Smooth muscle cell (in vitro differentiated cells): ENCODE measurements around the gene LCP2. TPM values are rescaled to one million over a fixed set of nuclear protein-coding genes. Genes with fewer than 3 reads are reported as not detected.

ENCODE experiments used
- DNase-seq: peaks from one replicate; lab custom pipeline; 2025; ENCODE audit not compliant: unreplicated experiment; lab: John Stamatoyannopoulos, UW
- H2AFZ ChIP-seq: fragments of 200-600 bp; sonication (generic); 2 replicates; pipeline ENCODE4 v1.6.0; 2016; ENCODE audit warnings: antibody characterized with exemption, low read depth, mild to moderate bottlenecking
- H3F3A ChIP-seq: fragments of 200-600 bp; sonication (generic); 2 replicates; pipeline ENCODE4 v1.6.0; 2017; ENCODE audit warnings: antibody characterized with exemption, low read depth
- H3K27ac ChIP-seq: fragments of 200-600 bp; sonication (generic); 2 replicates; pipeline ENCODE4 v1.5.1; 2016; ENCODE audit warnings: low read depth, mild to moderate bottlenecking
- H3K27me3 ChIP-seq: fragments of 200-600 bp; sonication (generic); 2 replicates; pipeline ENCODE4 v1.6.1; 2016; ENCODE audit warnings: low read depth, mild to moderate bottlenecking
- H3K36me3 ChIP-seq: fragments of 200-600 bp; sonication (generic); 2 replicates; pipeline ENCODE4 v1.5.1; 2016; ENCODE audit warnings: low read depth
- H3K4me1 ChIP-seq: fragments of 200-600 bp; sonication (generic); 2 replicates; pipeline ENCODE4 v1.5.1; 2016; ENCODE audit warnings: low read depth
- H3K4me2 ChIP-seq: fragments of 200-600 bp; sonication (generic); 2 replicates; pipeline ENCODE4 v1.6.0; 2016; ENCODE audit warnings: mild to moderate bottlenecking
- H3K4me3 ChIP-seq: fragments of 200-600 bp; sonication (generic); 2 replicates; pipeline ENCODE4 v1.5.1; 2016; ENCODE audit warnings: mild to moderate bottlenecking
- H3K79me2 ChIP-seq: fragments of 200-600 bp; sonication (generic); 2 replicates; pipeline ENCODE4 v1.6.0; 2016; ENCODE audit warnings: low read depth, mild to moderate bottlenecking
- H3K9ac ChIP-seq: fragments of 200-600 bp; sonication (generic); 2 replicates; pipeline ENCODE4 v1.6.0; 2016; ENCODE audit warnings: low read depth
- H3K9me3 ChIP-seq: fragments of 200-600 bp; sonication (generic); replicated peaks from 2 replicates; pipeline ENCODE4 v1.5.1; 2016; ENCODE audit warnings: low read depth
- H4K20me1 ChIP-seq: fragments of 200-600 bp; sonication (generic); 2 replicates; pipeline ENCODE4 v1.6.0; 2016; ENCODE audit warnings: low read depth
- CTCF ChIP-seq: fragments of 200-600 bp; sonication (generic); IDR thresholded peaks from 2 replicates; pipeline ENCODE4 v1.5.1; 2017; ENCODE audit warnings: borderline replicate concordance, mild to moderate bottlenecking, antibody characterized with exemption; ENCODE audit not compliant: insufficient read depth, poor library complexity, severe bottlenecking
- WGBS: methylation state at CpG from one replicate; pipeline ENCODE4 v1.1.7; 2016; ENCODE audit warnings: low lambda C conversion rate; 5-methylcytosine and 5-hydroxymethylcytosine counted together
- polyA plus RNA-seq: library from polyadenylated mRNA; unstranded; fragments of >200 nt; fragmentation: Nextera tagmentation; extraction: Ambion mirVana; gene quantifications from 2 replicates; pipeline ENCODE4 v1.2.1, GENCODE V29; 2016
- total RNA-seq: library from RNA; depleted of rRNA; stranded (reverse); fragments of >200 nt; gene quantifications from 2 replicates; pipeline ENCODE4 v1.2.3, GENCODE V29; 2014

The LCP2 gene
- total and polyA plus RNA-seq, 2 experiments from 2014 or later, result 0.45 to 2.7 TPM

- no peak overlapping the region for H3K9ac ChIP-seq
- H3K79me2 ChIP-seq, result no peaks in the 10 kb centered on the region
- H3K4me1 ChIP-seq, result no peaks in the 10 kb centered on the region
- no peaks in the 10 kb centered on the region for H3K36me3 ChIP-seq
- 71% methylated on average over 3 of the region's 3 CpGs for WGBS
- H3K4me3 ChIP-seq, result no peak overlapping the region
- no peak for DNase-seq
- H3K9me3 ChIP-seq, result no peaks in the 10 kb centered on the region
- no peak for TF ChIP-seq CTCF
- H3F3A ChIP-seq, result no peaks in the 10 kb centered on the region
- H3K27me3 ChIP-seq, result no peaks in the 10 kb centered on the region
- no peak overlapping the region for H3K27ac ChIP-seq
- H4K20me1 ChIP-seq, result no peaks in the 10 kb centered on the region
- no peak overlapping the region for H3K4me2 ChIP-seq
- no peak overlapping the region for H2AFZ ChIP-seq
These were observed 11.1 kb downstream of the LCP2 start for GRCh38 chr5:170286386-170286925.

- Histone ChIP-seq H3K4me3 (no peak overlapping the region), H3K27ac (no peak overlapping the region), H3K9ac (no peak overlapping the region), H2AFZ (no peak overlapping the region), H3K79me2 (no peaks in the 10 kb centered on the region), H4K20me1 (no peaks in the 10 kb centered on the region), H3K27me3 (no peaks in the 10 kb centered on the region), H3F3A (no peaks in the 10 kb centered on the region), H3K4me2 (no peak overlapping the region), H3K36me3 (no peaks in the 10 kb centered on the region), H3K4me1 (peaks cover 4% of the 10 kb centered on the region), H3K9me3 (no peaks in the 10 kb centered on the region)
- no peak for DNase-seq
- no peak for TF ChIP-seq CTCF
These were observed 12.4 kb downstream of the LCP2 start for GRCh38 chr5:170285181-170285580.

GRCh38 chr5:170284231-170284630 lies 13.3 kb downstream of the LCP2 start:
- Histone ChIP-seq H3K27me3 (no peaks in the 10 kb centered on the region), H3K9ac (no peak overlapping the region), H3K4me1 (peaks cover 11% of the 10 kb centered on the region), H3K4me2 (no peak overlapping the region), H4K20me1 (no peaks in the 10 kb centered on the region), H3K9me3 (no peaks in the 10 kb centered on the region), H3K79me2 (no peaks in the 10 kb centered on the region), H3K4me3 (no peak overlapping the region), H2AFZ (no peak overlapping the region), H3K27ac (no peak overlapping the region), H3K36me3 (no peaks in the 10 kb centered on the region), H3F3A (no peaks in the 10 kb centered on the region)
- 85% methylated on average over 2 of the region's 2 CpGs for WGBS
- DNase-seq, result no peak
- no peak for TF ChIP-seq CTCF

- Histone ChIP-seq H3K79me2 (no peaks in the 10 kb centered on the region), H3K4me3 (no peak overlapping the region)
These were observed 14.3 kb downstream of the LCP2 start for GRCh38 chr5:170283296-170283695.

More at GRCh38 chr5:170283296-170283695, 14.3 kb downstream of the LCP2 start:
- Histone ChIP-seq H4K20me1 (no peaks in the 10 kb centered on the region), H3K9ac (no peak overlapping the region), H3K9me3 (no peaks in the 10 kb centered on the region), H2AFZ (no peak overlapping the region), H3K27me3 (no peaks in the 10 kb centered on the region), H3K27ac (no peak overlapping the region), H3K36me3 (no peaks in the 10 kb centered on the region), H3F3A (no peaks in the 10 kb centered on the region), H3K4me1 (peaks cover 19% of the 10 kb centered on the region), H3K4me2 (no peak overlapping the region)
- 88% methylated on average over 1 of the region's 1 CpG for WGBS
- no peak for TF ChIP-seq CTCF
- no peak for DNase-seq
